ENCODE data around the gene HSPBAP1.

- TF ChIP-seq RARB (CRISPR knock-in tag; IDR thresholded peaks at IDR 0.05): no peak
- TF ChIP-seq ZFP30 (CRISPR knock-in tag; IDR thresholded peaks at IDR 0.05): no peak
- TF ChIP-seq ZFP3 (CRISPR knock-in tag; IDR thresholded peaks at IDR 0.05): no peak
- TF ChIP-seq ZNF565 (CRISPR knock-in tag; conservative IDR thresholded peaks at IDR 0.05; ENCODE audit: low read depth): no peak
- TF ChIP-seq PPARA (CRISPR knock-in tag; IDR thresholded peaks at IDR 0.05; ENCODE audit: borderline replicate concordance): no peak
- TF ChIP-seq, protein P1, sequence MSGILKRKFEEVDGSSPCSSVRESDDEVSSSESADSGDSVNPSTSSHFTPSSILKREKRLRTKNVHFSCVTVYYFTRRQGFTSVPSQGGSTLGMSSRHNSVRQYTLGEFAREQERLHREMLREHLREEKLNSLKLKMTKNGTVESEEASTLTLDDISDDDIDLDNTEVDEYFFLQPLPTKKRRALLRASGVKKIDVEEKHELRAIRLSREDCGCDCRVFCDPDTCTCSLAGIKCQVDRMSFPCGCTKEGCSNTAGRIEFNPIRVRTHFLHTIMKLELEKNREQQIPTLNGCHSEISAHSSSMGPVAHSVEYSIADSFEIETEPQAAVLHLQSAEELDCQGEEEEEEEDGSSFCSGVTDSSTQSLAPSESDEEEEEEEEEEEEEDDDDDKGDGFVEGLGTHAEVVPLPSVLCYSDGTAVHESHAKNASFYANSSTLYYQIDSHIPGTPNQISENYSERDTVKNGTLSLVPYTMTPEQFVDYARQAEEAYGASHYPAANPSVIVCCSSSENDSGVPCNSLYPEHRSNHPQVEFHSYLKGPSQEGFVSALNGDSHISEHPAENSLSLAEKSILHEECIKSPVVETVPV (CRISPR knock-in tag; IDR thresholded peaks at IDR 0.05): no peak
- TF ChIP-seq, protein P2, sequence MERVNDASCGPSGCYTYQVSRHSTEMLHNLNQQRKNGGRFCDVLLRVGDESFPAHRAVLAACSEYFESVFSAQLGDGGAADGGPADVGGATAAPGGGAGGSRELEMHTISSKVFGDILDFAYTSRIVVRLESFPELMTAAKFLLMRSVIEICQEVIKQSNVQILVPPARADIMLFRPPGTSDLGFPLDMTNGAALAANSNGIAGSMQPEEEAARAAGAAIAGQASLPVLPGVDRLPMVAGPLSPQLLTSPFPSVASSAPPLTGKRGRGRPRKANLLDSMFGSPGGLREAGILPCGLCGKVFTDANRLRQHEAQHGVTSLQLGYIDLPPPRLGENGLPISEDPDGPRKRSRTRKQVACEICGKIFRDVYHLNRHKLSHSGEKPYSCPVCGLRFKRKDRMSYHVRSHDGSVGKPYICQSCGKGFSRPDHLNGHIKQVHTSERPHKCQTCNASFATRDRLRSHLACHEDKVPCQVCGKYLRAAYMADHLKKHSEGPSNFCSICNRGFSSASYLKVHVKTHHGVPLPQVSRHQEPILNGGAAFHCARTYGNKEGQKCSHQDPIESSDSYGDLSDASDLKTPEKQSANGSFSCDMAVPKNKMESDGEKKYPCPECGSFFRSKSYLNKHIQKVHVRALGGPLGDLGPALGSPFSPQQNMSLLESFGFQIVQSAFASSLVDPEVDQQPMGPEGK (CRISPR knock-in tag; IDR thresholded peaks at IDR 0.05; ENCODE audit: borderline replicate concordance): no peak
- TF ChIP-seq CREB5 (CRISPR knock-in tag; IDR thresholded peaks at IDR 0.05; ENCODE audit: low read depth): no peak
- no peak for TF ChIP-seq ZC3H10 (CRISPR knock-in tag; IDR thresholded peaks at IDR 0.05)
- TF ChIP-seq ESRRG (CRISPR knock-in tag; IDR thresholded peaks at IDR 0.05): no peak
- no peak for TF ChIP-seq SNAI2 (CRISPR knock-in tag; IDR thresholded peaks at IDR 0.05)
- TF ChIP-seq ZNF70 (CRISPR knock-in tag; IDR thresholded peaks at IDR 0.05): no peak
Observed at GRCh38 chr3:122700193-122700592, 93.4 kb downstream of the HSPBAP1 start.

Measured in SK-N-SH treated with all-trans-retinoic acid at 6 μM for 48 hours (cell line).